ENCODE measurements around the gene ACSL6. TPM values are rescaled to one million over a fixed set of nuclear protein-coding genes. Genes with fewer than 3 reads are reported as not detected.

ACSL6 gene
- total RNA-seq, 6 donors from 2014 or later: 0.61 to 1.2 (median 0.74) TPM; not detected in 1

GRCh38 chr5:132009706-132010405, 1.6 kb downstream of the ACSL6 start:
- Histone ChIP-seq H3K9me3 (no peaks in the 10 kb centered on the region), H3K27ac (no peak overlapping the region), H3K4me1 (peaks cover 10 to 18% (median 12%) of the 10 kb centered on the region in 4 donors), H3K27me3 (peaks cover 0 to 16% (median 9%) of the 10 kb centered on the region in 4 donors), H3K4me3 (no peak overlapping the region), H3K36me3 (no peaks in the 10 kb centered on the region)
- no peak for DNase-seq
- 77 to 92% methylated on average over 3 of the region's 3 CpGs for WGBS, 2 donors
- no peak for TF ChIP-seq POLR2A (IDR thresholded peaks at IDR 0.05)
- TF ChIP-seq, protein P1, sequence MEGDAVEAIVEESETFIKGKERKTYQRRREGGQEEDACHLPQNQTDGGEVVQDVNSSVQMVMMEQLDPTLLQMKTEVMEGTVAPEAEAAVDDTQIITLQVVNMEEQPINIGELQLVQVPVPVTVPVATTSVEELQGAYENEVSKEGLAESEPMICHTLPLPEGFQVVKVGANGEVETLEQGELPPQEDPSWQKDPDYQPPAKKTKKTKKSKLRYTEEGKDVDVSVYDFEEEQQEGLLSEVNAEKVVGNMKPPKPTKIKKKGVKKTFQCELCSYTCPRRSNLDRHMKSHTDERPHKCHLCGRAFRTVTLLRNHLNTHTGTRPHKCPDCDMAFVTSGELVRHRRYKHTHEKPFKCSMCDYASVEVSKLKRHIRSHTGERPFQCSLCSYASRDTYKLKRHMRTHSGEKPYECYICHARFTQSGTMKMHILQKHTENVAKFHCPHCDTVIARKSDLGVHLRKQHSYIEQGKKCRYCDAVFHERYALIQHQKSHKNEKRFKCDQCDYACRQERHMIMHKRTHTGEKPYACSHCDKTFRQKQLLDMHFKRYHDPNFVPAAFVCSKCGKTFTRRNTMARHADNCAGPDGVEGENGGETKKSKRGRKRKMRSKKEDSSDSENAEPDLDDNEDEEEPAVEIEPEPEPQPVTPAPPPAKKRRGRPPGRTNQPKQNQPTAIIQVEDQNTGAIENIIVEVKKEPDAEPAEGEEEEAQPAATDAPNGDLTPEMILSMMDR (IDR thresholded peaks at IDR 0.05): no peak
- no peak for TF ChIP-seq EP300 (IDR thresholded peaks at IDR 0.05)
- no peak for TF ChIP-seq POLR2AphosphoS5 (IDR thresholded peaks at IDR 0.05)
- no peak for ATAC-seq (ENCODE audit: low FRiP score in 2 of 2)

DNA sequence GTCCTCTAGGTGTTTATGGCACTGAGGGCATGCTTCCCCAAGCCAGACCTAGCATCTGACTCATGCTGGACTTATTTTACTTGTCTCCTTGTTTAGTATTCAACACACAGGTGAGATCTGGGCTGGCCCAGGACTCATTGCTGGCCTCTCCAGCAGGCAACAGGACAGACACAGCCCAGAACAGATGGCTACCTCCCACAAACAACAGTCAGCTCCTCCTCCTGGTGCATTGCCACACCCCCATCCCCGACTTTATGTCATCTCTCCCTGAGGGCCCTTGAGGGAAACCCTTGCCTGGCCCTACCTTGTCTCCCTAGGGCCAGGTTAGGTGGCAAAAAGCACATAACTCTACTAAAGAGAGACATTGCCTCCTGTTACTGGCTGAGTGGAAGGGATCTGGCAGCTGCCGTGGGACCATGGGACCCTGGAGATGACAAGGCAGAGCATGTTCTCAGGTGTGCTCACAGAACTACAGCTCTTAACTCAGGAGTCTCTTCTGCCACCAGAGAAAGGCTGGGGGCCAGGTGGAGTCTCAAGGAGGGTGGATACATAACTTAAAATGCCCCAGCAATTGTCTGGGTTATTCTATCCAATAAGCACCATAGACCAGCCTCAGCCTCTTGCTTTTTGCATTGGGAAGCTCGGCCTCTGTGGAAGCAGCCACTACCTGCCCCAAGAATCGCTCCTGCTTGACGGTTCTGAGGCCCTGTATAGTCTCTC, 2.3 kb downstream of the ACSL6 start:
- peaks cover 0 to 16% (median 9%) of the 10 kb centered on the region in 4 donors for H3K27me3 ChIP-seq

DNA sequence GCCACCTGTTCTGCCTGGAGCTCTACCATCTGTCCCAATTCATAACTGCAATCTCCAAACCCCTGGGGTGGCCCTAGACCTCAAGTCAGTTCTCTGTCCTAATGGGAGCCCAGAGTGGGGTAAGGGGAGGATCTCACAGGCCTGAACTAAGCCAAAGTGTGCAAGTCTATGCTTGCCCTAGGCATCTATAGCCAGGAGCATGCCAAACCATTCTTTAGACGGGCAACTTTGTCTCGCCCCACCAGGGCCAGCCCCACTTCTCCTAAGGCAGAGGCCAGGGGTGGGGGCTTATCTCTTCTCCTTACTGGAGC, 3.3 kb downstream of the ACSL6 start:
- H3K27me3 ChIP-seq: peaks cover 0 to 16% (median 9%) of the 10 kb centered on the region in 4 donors
- no peaks in the 10 kb centered on the region for H3K9me3 ChIP-seq
- 53 to 72% methylated on average over 2 of the region's 2 CpGs for WGBS, 2 donors
- H3K4me1 ChIP-seq: peaks cover 11 to 18% (median 13%) of the 10 kb centered on the region in 4 donors
- H3K36me3 ChIP-seq: no peaks in the 10 kb centered on the region
- TF ChIP-seq EP300 (IDR thresholded peaks at IDR 0.05) (no peak), POLR2AphosphoS5 (IDR thresholded peaks at IDR 0.05) (no peak)
- TF ChIP-seq, protein P1 (IDR thresholded peaks at IDR 0.05): peak in 1 of 6 experiments; percentile 6
- no peak for DNase-seq
- H3K4me3 ChIP-seq: no peak overlapping the region
- H3K27ac ChIP-seq: no peak overlapping the region
- no peak for ATAC-seq (ENCODE audit: low FRiP score in 2 of 2)

More for the DNA sequence above, 2.3 kb downstream of the ACSL6 start:
- peak in 1 of 2 donors; percentile 40 for ATAC-seq (ENCODE audit: low FRiP score in 2 of 2)
- TF ChIP-seq, protein P1 (IDR thresholded peaks at IDR 0.05): no peak
- TF ChIP-seq POLR2A (IDR thresholded peaks at IDR 0.05) (no peak), EP300 (IDR thresholded peaks at IDR 0.05) (no peak), POLR2AphosphoS5 (IDR thresholded peaks at IDR 0.05) (no peak)
- no peaks in the 10 kb centered on the region for H3K9me3 ChIP-seq
- H3K27ac ChIP-seq: no peak overlapping the region
- H3K4me1 ChIP-seq: peaks cover 10 to 18% (median 12%) of the 10 kb centered on the region in 4 donors
- no peak overlapping the region for H3K4me3 ChIP-seq
- WGBS, 2 donors: 75 to 85% methylated on average over 2 to 5 of the region's 5 CpGs
- DNase-seq: peak in 1 of 2 donors; percentile 41
- H3K36me3 ChIP-seq: no peaks in the 10 kb centered on the region

DNA sequence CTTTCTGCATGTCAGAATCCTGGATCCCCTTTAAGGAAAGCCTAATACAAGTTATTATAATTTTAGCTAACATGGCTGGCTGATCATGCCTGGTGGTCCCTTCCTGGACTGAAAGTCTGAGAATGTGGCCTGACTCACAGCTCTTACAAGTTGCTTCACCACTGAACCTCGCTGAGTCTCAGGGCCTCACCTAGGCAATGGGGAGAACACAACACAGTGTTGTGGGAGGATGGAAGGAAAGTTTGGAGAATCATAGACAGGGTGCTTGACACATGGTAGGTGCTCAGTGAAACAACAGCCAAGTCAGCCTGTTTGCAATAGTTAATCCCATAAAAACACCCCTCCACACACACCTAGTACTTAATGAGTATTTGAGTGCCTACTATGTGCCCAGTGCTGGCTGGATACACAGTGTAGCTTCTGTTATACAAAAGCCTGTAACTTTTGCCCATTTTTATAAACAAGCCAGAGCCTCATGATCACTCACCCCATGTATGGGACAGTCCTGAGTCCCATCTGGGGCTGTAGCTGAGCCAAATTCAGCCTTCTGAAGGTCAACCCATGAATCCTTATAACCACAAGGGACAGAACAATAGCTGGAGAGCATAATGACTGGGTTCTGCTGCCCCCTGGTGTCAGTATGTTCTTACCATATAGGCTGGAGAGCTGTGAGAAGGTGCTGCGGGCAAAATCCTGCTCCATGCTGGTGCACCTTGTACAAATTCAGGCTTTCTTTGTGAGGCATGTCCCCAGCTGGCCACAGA, 3.9 kb downstream of the ACSL6 start:
- Histone ChIP-seq H3K27me3 (peaks cover 0 to 16% (median 9%) of the 10 kb centered on the region in 4 donors), H3K36me3 (no peaks in the 10 kb centered on the region), H3K4me1 (peaks cover 11 to 19% (median 13%) of the 10 kb centered on the region in 4 donors), H3K4me3 (no peak overlapping the region), H3K9me3 (no peaks in the 10 kb centered on the region), H3K27ac (no peak overlapping the region)
- 47 to 73% methylated on average over 1 to 2 of the region's 2 CpGs for WGBS, 2 donors
- ATAC-seq (ENCODE audit: low FRiP score in 2 of 2) (peak; percentile 63 to 76), DNase-seq (peak in 1 of 2 donors; percentile 77)
- TF ChIP-seq EP300 (IDR thresholded peaks at IDR 0.05) (no peak), POLR2AphosphoS5 (IDR thresholded peaks at IDR 0.05) (no peak), POLR2A (IDR thresholded peaks at IDR 0.05) (no peak)
- TF ChIP-seq, protein P1 (IDR thresholded peaks at IDR 0.05): peak; percentile 47 to 79 (median 72)
